Sciatic nerve (tissue), 2 donors: ENCODE data around the gene EVA1A. TPM values are rescaled to one million over a fixed set of nuclear protein-coding genes. Genes with fewer than 3 reads are reported as not detected.
A peak's percentile ranks its signal among the peaks of the same experiment; 100 is the strongest.

ENCODE experiments used
- ATAC-seq: fragments of 200-7000 bp; cut with Tn5 transposase; one replicate; pipeline ENCODE4 v1.9.1; 2020; ENCODE audit warnings: mild to moderate bottlenecking, moderate library complexity
- DNase-seq: peaks from one replicate; pipeline ENCODE4 v3.0.0-alpha.2; 2020; ENCODE audit warnings: low spot score
- intact Hi-C: fragments of 100-400 bp; cut with DNase I; formaldehyde crosslinking; loops from one replicate; pipeline ENCODE4 v1.14.2; 2022
- total RNA-seq: library from RNA; stranded (reverse); fragmentation: NEBNext Ultra II Directional; extraction: Animal tissue kit (Norgen Biotek cat#: 25700); gene quantifications from one replicate; pipeline ENCODE4 v1.2.1, GENCODE V29; 2021
- donor health status: DM: no; HTN: no; CAD: no.
- donor health status: DM: no; HTN: no; CAD: no.

The EVA1A gene
- total RNA-seq, 1 donor from 2014 or later, result 4.8 TPM

- DNase-seq (no peak), ATAC-seq (no peak)
- intact Hi-C loops, result no loop called here
Observed at GRCh38 chr2:75466708-75467311, 93.9 kb downstream of the EVA1A start.

GRCh38 chr2:75465317-75465984 lies 95.3 kb downstream of the EVA1A start:
- ATAC-seq, result peak; percentile 88
- intact Hi-C loops, result no loop called here
- no peak for DNase-seq

GRCh38 chr2:75464348-75464946 lies 96.3 kb downstream of the EVA1A start:
- ATAC-seq, result peak; percentile 82
- intact Hi-C loops, result no loop called here
- DNase-seq, result no peak

GRCh38 chr2:75462721-75463120 lies 98.0 kb downstream of the EVA1A start:
- intact Hi-C loops, result no loop called here
- DNase-seq, result no peak

GRCh38 chr2:75462206-75462605 lies 98.5 kb downstream of the EVA1A start:
- ATAC-seq, result no peak
- intact Hi-C loops, result no loop called here
- no peak for DNase-seq

More at GRCh38 chr2:75462721-75463120, 98.0 kb downstream of the EVA1A start:
- ATAC-seq, result no peak

GRCh38 chr2:75460630-75461029 lies 100.1 kb downstream of the EVA1A start:
- no peak for DNase-seq
- intact Hi-C loops, result no loop called here
- no peak for ATAC-seq

- intact Hi-C loops, result no loop called here
- ATAC-seq (no peak), DNase-seq (no peak)
Observed at GRCh38 chr2:75459565-75460310, 101.0 kb downstream of the EVA1A start.

GRCh38 chr2:75458201-75458600 lies 102.5 kb downstream of the EVA1A start:
- ATAC-seq (no peak), DNase-seq (no peak)
- intact Hi-C loops, result no loop called here

- intact Hi-C loops, result no loop called here
- ATAC-seq (no peak), DNase-seq (no peak)
Observed at GRCh38 chr2:75456825-75457224, 103.9 kb downstream of the EVA1A start.

- DNase-seq (no peak), ATAC-seq (no peak)
- intact Hi-C loops, result no loop called here
Observed at GRCh38 chr2:75456111-75456510, 104.6 kb downstream of the EVA1A start.

GRCh38 chr2:75454241-75454620 lies 106.5 kb downstream of the EVA1A start:
- no peak for DNase-seq
- intact Hi-C loops, result no loop called here
- no peak for ATAC-seq

GRCh38 chr2:75453384-75454240 lies 107.1 kb downstream of the EVA1A start:
- no peak for ATAC-seq
- intact Hi-C loops, result no loop called here
- no peak for DNase-seq

GRCh38 chr2:75450068-75450467 lies 110.7 kb downstream of the EVA1A start:
- no peak for ATAC-seq
- intact Hi-C loops, result no loop called here

GRCh38 chr2:75447176-75447575 lies 113.6 kb downstream of the EVA1A start:
- no peak for DNase-seq
- intact Hi-C loops, result no loop called here

More at GRCh38 chr2:75450068-75450467, 110.7 kb downstream of the EVA1A start:
- no peak for DNase-seq

More at GRCh38 chr2:75447176-75447575, 113.6 kb downstream of the EVA1A start:
- no peak for ATAC-seq

Other genes starting within 250 kb of the EVA1A start
- 48.3 TPM for gene MRPL19, start 85.8 kb upstream of the EVA1A start, total RNA-seq
- gene GCFC2, start 150.0 kb upstream of the EVA1A start, total RNA-seq, result 27.0 TPM